ENCODE data around the gene UNC5A.

The UNC5A gene

DNA sequence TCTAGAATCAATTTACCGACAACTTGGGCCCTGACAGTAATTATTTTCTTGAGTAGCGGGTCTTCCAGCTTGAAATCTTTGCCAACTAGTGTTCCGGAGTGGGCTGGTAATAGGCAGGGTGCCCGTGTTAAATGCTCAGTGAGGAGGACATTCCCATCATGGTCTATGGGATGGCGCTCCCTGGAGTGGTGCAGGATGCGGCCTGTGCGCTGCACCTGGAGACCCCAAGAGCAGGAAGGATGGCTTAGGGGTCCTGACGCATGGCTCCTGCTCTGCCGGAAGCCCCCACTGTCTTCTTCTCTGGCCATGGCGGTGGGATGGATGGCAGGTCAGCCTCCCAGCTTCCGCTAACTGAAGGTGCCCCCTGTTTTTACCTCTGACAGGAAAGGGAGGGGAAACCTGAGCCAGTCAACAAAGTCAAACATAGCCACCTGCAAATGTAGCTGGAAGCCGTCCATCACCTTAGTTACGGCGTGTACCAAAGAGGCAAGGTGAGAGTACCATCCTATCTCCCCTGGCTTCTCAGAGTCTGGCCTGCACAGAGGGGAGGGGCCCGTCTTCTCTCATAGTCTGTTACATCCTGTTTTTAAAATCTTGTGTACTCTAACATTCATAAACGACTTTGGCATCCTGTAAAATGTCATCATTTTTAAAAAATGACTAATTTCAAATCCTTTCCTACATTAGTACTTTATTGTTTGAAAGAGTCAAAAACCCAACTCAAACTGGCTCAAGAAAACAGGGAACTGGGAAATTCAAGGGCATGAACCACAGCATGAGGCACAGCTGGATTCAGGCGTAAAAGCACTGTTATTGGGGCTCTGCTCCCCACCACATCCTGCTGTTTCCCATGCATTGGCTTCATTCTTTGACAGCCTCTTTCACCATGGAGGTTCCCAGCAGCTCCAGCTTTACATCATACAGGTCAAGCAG lies 28.5 kb upstream of the UNC5A start:
- DNase-seq: no peak

DNA sequence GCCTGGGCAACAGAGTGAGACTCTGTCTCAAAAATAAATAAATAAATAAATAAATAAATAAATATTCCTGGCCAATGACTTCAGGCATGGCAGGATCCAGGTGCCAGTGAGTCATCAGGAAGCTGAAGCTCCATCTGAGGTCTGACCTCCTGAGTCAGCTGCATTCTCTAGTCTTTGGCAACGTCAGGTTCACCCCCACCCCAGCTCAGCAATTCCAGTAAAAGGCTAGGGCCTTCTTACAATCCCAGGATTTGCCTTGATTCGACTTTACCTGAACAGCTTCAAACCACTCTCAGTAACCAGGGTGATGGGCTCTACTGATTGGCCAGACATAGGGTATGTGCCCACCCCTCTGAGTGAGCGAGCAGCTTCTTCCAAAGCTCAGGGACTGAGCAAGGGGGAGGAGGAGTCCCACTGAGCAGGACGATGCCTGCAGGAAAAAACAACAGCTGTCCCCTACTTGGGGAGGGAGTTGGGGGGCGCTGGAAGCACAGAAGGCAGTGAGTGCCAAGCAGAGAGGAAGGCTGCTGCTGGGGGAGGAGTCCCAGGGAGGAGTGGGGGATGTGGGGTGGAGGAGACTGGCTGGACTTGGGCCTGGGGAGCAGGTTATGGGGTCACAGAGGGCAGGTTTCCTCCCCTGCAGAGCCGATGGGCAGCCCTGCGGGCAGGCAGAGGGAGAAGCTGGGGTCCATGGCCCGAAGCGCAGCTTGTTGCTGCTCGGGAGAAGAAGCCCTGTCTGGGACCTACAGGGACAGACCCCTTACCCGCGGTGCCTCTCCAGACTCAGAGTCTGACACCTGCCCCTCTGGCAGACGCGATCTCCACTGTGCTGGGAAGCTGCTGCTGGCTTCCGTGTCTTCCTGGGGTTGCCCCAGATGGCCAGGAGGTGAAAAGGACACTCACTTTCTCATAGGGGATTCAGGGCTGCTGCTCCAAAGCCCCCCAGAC lies 25.9 kb upstream of the UNC5A start:
- no peak for DNase-seq

DNA sequence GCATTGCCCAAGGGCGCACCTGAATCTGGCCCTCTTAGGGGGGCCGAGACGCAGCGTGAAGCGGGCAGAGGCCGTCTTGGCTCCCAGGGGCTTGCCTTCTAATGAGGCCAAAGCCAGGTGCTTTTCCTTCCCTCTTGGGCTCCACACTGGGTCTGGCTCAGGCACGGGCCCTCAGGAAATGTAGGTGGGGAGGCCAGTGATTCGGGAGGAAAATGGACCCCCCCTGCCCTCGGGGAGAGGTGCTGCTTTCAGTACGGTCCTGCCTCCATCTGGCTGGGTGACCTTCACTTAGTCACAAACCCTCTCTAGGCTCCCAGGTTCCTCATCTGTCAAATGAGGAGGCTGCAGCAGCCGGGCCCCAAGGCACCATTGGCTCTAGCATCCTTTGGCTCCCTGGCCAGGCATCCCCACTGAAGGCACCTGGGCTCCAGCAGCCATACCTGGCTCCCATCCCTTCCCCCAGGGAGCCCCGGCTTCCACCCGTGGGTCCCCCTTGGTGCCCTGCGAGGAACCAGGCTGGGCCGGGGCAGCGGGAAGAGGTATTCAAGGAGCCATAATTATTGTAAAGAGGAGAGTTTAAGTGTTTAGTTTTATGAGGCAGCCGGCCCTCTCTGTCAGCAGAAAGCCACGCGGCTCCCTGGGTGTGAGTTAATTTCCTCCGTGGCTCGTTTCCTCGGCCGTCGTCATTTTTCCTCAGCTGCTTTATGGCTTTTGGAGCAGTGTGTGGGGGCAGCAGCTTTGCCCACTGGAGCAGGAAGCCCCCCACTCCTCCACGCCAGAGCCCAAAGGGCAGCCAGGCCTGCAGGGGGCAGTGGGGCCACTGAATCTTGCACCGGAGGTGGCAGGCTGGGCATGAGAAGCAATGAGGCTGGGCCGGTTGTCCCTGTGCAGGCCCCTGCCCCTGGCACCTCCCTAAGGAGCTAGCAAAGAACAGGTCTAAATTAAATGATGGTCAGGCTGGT lies 24.9 kb upstream of the UNC5A start:
- no peak for DNase-seq

DNA sequence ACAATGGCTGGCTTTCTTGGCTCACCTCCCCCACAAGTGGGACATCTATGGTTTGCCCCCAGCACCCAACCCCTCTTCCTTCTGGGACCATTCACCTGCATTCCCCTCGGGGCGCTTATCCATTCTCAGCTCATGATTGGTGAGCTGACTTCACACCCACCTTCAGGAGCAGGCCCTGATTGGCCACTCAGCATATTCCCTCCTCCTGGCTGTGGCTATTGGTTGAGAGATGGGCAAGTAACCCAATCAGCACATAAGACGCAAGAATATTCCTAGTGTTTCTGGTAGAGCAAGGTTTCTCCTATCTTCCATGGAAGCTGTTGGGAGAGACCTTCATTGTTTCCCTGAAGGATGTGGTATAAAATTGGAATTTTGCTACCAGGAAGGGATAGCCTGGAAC lies 22.7 kb upstream of the UNC5A start:
- no peak for DNase-seq

DNA sequence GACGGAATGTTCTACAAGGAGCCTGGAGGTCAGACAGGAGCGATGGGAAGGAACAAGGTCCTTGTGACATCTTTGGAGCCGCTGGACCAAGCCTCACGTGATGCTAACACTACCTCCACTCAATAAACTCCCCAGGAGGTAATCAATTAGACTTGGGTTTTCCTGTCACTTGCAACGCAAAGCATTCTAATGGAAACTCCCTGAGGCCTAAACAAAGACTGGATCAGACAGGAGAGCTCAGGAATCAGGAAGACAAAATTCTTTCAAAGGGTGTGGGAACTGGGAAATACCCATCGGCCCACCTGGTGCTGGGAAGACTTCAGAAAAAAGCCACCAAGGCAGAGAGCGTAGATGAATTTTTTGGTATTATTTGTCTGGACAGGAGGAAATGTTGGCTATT lies 22.3 kb upstream of the UNC5A start:
- DNase-seq: no peak

DNA sequence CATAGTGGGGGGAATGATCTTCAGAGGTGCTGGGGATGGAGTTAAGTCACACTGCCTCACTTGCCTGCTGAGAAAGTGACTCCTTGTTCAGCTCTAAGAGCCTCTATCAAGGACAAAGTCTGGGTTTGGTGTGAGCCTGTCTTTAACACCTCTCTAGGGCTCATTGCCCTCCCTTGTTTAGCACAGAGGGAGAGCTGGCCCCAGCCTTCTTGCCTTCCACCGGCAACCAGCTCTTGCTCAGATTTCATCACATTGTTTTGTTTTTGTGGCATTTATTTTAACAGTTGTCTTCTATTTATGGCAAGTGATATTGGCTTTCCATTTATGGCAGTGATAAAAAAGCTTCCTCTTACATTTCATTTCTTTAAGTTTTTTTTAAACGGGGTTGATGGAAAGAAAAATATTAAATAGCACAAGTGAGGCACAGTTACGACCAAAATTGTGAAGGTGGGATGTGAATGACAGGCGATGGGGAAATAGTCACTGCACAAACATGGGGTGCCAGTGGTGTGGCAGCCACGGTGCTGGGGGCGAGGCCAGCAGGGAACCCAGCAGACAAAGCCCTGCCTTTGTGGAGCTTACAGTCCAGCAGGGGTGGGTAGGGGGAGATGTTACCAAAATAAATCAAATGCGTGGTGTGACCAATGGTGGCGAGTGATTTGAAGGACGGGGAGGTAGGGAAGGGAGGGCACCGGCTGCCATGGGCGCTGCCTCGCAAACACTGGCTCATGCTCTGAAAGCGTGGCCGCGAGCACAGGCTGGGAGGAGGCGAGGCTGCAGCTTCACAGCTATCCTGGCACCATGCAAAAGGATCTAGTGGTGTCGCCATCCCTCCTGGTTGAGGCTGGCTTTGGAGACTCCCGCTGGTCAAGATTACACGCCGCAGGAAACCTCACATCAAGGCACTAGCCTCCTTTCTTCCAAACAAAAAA lies 21.2 kb upstream of the UNC5A start:
- DNase-seq: no peak

DNA sequence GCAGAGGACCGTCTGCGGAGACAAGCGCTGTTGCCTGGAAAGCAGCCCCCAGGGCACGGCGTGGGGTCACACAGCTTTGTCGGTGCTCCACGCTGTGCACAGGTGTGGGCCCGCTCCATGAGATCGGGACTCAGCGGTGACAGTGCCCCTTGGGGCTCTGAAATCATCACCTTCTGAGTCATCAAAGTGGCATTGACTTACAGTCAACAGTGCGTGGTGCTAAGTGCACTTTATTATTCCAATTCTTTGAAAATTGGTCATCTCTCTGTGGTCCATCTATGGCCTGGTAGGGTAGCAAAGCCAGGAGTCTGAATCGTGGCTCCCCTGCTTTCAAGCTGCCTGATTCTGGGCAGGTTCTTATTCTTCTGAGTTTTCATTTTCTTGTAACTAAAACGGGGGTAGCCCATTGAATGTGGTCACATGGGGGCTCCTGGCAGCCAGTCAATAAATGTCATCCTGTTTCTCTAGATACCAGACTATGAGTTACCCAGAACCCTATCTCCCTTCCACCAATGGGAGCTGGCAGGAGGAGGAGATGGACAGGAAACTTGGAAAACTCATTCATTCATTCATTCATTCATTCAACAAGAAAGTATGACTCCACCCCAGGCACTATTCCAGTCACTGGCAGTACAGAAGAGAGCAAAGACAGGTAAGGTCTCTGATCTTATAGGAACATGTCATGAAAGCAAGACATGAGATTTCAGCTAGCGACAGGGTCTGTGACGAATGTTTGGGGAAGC lies 20.3 kb upstream of the UNC5A start:
- no peak for DNase-seq

DNA sequence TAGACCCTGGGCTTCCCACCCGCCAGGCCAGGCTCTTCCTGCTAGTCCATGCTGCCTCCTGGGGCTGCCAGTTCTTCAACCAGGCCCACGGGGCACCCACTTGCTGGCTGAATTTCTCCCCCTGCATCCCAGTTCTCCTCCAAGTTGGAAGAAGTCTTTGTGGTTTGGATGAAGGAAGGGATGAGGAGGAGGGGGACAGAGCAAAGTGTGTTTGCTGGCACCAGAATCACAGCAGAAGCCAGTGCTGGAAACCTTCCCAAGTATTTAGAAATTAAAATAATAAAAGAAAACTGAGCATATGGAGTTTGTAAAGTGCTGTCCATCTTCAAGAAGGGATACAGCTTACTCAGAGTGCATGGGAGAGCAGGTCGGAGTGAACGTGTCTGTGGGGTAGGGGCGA lies 19.4 kb upstream of the UNC5A start:
- DNase-seq: no peak

DNA sequence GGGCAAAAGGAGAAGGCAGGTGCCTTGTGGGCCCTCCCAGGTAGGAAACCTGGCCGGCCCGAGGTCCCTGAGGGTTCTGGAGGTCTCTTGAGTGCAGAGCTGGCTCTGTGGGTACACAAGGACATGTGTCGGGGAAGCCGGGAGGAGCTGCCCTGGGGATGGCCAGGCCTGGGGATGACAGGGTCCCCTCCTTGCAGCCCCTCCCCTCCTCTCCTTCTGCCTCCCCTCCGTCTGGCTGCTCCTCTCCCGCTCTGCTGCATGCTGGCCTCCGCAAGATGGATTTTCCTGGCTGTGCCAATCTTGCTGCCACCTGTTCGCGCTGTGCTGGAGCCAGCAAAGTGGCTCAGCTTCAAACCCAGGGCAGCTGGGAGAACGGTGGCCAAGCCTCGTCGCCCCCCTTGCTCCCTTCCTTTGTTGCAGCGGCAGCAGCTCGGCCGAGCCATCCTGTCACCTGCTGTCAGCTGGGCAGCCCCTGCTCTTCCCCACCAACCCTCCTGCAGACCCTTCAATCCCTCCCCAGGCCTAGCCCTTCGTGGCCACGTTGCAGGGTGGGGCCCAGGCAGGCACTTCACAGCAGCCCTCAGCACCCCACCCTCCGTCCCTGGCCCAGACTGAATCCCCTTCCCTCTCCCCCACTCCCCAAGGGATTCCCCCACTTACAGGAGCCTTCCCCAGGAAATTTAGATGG lies 17.6 kb upstream of the UNC5A start:
- no peak for DNase-seq

DNA sequence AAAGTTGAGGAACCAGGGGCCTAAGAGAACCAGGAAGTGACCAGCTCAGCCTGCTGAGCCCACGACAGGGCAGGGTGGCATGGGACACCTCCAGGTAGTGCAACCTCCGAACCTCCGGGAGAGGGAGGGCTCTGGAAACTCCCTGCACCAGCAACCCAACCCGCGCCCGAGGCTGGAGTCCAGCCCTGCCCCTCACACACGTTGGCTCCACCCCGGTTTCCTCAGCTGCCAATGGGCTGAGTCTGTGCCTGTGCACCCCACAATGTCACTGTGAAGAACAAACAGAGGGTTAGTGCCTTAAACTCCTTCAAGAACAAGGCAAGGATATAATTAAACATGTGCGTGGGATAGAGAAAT lies 17.0 kb upstream of the UNC5A start:
- DNase-seq: no peak

DNA sequence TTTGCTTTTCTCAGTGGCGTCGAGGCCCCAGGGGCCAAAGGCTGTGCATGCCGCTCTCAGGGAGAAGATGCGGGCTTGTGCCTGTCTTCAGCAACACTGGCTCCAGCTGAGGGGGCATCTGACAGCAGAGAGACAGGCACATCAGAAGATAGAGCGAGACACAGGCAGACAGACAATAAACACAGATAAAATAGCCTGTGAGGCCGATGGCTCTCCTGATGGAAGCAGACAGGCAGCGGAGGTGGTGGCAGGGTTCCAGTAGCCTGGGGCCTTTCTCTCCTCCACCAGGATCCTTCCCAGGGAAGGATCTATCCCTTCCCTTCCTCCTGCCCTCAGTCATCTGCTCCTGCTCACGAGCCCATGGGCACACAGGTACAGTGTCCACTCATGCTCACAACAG lies 16.6 kb upstream of the UNC5A start:
- DNase-seq: no peak

DNA sequence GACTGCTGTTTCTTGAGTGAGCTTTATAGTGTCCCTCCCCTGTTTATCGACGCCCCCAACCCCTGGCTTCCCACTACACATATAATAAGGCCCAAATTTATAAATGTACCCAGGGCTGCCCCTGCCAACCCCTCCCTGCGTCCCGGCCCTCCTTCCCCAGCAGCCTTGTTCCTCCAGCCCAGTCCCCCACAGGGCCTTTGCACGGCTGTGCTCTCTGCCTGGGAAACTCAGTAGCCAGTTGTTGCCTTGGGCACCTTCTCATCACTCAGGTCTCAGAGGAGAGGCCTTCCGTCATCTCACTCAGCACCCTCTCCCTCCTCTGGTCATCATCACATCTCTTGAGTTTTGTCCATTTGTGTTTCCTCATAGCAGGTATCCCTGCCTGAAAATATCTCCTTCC lies 15.8 kb upstream of the UNC5A start:
- DNase-seq: no peak

DNA sequence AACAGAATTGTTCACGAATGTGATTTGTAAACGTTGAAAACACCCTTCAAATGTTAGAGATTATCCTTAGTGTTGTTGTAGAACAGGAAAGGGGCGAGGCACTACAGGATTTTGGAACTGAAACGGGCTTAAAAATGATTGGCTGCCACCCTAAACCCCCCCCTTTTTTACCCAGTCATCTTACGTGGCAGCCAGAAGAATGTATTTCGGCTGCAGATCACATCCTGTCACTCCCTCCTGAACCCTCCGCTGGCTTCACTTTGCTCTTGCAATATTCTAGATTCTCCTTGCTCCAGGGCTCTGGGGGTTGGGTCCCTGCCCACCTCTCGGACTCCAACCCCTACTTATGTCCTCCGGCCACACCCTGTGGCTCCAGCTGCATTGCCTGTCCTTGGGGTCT lies 13.9 kb upstream of the UNC5A start:
- DNase-seq: no peak

DNA sequence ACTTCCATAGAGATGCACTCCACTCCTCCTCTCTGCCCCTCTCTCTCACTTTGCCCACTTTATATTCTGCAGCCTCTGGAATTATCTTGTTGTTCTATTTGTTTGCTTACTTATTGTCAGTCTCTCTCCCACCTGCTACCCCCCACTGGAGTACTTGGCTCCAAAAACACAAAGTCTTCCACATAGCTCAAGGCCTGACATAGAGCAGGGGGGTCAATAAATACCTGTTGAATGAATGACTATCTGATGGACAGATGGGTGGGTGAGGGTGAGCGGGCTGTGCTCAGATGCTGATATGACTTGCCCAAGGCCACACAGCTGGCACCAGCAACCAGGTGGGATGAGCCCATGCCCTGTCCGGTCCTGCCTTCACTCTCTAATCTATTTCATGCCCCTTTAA lies 13.4 kb upstream of the UNC5A start:
- DNase-seq: no peak

DNA sequence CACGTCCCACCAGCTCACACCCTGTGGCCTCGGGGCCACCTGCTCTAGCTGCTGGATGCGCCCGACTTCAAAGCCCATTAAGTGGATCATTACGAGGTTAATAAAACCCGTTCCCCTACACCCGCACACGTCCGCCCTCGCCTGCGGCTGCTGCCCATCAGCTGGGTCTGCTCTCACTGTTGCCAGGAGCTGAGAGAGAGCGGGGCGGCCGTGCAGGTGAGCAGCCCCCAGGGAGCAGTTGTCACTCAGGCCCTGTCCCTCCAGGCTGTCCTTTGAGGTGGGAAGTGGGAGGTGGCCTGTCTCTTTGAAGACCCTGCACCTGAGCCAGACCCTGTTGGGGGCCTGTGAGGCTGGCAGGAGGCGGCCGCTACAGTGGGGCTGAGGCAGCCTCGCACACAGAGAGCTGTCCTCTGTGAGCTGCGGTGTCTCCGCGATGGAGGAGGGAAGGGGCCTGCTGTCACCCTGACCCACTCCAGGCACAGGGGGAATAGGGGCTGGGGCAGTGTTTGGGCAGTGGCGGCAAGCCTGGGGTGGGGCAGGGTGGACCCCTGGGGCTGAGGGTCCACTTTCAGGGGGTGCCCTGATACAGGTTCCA lies 12.8 kb upstream of the UNC5A start:
- DNase-seq: no peak

DNA sequence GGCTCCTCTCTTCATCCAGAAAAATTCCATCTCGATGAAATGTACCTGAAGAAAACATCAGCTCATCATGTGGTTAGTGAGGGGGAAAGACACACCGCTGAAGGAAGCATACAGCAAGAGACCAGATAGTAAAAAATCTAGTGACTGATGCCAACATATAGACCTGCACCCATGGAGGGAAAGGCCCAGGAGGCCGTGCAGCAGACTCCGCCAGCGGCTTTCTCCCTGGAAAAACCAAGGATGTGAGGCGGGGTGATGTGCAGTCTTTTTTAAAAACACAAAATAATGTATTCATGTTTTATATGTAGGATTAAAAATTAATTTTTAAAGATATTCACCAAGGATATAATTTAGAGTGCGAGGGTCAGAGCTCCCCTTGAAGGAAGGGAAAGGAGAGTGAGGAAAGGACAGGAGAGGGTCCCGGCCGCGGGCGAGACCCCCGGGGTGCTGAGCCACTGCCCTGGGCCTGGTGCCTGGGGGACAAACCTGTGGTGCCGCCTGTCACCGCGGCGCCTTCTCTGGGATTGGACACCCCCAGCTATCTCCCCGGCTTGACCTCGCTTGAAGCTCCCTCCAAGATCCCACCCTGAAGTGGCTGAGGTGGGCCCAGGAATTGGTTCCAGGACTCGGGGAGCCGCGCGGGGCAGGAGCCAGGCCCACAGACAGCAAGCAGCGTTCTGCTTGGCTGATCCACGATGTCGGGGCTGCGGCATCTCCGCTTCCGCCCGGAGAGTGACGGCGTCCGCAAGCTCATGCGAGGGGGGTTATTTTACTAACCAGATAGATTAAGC lies 12.1 kb upstream of the UNC5A start:
- DNase-seq: no peak

DNA sequence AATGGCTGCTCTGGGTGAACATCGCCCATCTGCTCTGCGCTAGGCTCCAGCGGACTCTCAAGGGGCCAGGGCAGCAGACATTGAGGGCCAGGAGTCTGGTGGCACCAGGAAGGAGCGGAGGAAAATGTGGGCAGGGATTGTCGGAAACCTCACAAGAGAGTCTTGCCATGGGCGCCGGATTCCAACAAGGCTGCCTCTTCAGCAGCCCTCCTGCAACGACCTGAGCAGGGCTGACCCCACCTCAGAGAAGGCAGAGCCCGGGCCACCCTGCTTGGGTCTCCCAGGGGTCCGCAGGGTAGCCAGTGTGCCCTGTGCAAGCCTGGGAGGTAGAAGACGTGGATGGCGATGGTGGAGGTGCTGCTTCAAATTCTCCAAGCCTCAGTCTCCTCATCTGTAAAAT lies 11.4 kb upstream of the UNC5A start:
- DNase-seq: no peak

DNA sequence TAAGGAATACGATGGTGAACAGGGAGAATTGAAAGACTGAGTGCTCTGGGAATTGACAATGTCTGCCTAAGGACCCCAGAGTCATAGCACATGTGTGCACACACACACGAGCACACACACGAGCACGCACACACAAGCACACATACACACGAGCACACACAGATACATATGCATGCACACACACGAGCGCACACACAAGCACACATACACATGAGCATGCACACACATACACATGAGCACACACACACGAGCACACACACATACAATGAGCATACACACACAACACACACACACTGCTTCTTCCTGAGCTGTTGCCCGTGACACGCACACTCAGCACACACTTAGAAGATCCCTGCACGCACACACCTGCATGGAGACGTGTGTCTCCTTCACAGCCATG lies 10.9 kb upstream of the UNC5A start:
- DNase-seq: no peak

DNA sequence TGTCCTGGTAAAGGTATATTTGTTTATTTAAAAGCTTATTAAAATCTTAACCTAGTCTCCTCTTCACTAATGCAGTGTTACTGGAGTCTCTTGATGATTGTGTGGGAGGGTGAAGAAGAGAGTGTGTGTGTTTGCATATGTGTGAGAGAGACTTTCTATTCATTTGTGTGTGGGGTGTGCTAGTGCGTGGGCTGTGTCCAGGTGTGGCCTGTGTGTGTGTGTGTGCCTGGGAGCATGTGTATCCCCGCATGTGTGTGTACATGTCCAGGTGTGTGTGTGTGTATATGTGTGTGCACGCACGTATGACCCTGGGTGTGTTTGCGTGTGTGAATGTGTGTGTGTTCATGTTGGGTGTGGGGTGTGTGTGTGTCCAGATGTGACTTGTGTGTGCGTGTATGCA lies 10.3 kb upstream of the UNC5A start:
- no peak for DNase-seq
